H1 (cell line): Measurements from ENCODE around the gene MYO1A. TPM values are rescaled to one million over a fixed set of nuclear protein-coding genes. Genes with fewer than 3 reads are reported as not detected.

Experiments
- CTCF ChIA-PET: fragments of 300-600 bp; sonication (Branson Sonifier 250); formaldehyde crosslinking; loops from one replicate; lab custom pipeline; 2021; ENCODE audit not compliant: partially characterized antibody; lab: Charles Lee
- POLR2A ChIA-PET: fragments of 300-600 bp; sonication (Branson Sonifier 250); formaldehyde crosslinking; loops from one replicate; lab custom pipeline; 2021; ENCODE audit warnings: inconsistent platforms; ENCODE audit not compliant: partially characterized antibody; lab: Charles Lee
- DNase-seq, 2 experiments: peaks; one replicate each; pipeline versions ENCODE4 v3.0.0 to v3.0.0-alpha.2; 2010 to 2022; ENCODE audit warnings: low spot score in 2 of 2, low read depth in 1 of 2, mixed read lengths in 1 of 2
- FAIRE-seq: peaks from 2 replicates; lab custom pipeline; 2011; peaks lifted over from hg19 to GRCh38; lab: Jason Lieb, UNC
- H2AFZ ChIP-seq: 2 replicates; pipeline ENCODE4 v1.8.1; 2012; ENCODE audit warnings: low read length, inconsistent platforms
- H2AK5ac ChIP-seq: 2 replicates; pipeline ENCODE4 v1.6.1; 2013; ENCODE audit warnings: low read depth, low read length
- H2BK120ac ChIP-seq: replicated peaks from 2 replicates; pipeline ENCODE3; 2013; ENCODE audit warnings: low read depth, low read length, inconsistent platforms
- H2BK12ac ChIP-seq: 2 replicates; pipeline ENCODE4 v1.6.1; 2013; ENCODE audit warnings: low read depth, low read length
- H2BK15ac ChIP-seq: 2 replicates; pipeline ENCODE4 v1.6.1; 2013; ENCODE audit warnings: low read length
- H2BK20ac ChIP-seq: 2 replicates; pipeline ENCODE4 v1.6.1; 2013; ENCODE audit warnings: low read length
- H2BK5ac ChIP-seq: 2 replicates; pipeline ENCODE4 v1.6.1; 2013; ENCODE audit warnings: low read depth, low read length
- H3K14ac ChIP-seq: 2 replicates; pipeline ENCODE4 v1.6.1; 2013; ENCODE audit warnings: inconsistent platforms; ENCODE audit not compliant: insufficient read length
- H3K18ac ChIP-seq: 2 replicates; pipeline ENCODE4 v1.6.1; 2013; ENCODE audit warnings: low read length; ENCODE audit errors: extremely low read depth
- H3K23ac ChIP-seq: 2 replicates; pipeline ENCODE4 v1.6.1; 2013; ENCODE audit warnings: inconsistent platforms; ENCODE audit not compliant: insufficient read length
- H3K23me2 ChIP-seq: 2 replicates; pipeline ENCODE4 v1.6.1; 2013; ENCODE audit warnings: low read depth, low read length
- H3K27ac ChIP-seq: 2 replicates; pipeline ENCODE4 v1.6.1; 2011; ENCODE audit warnings: low read depth, low read length, inconsistent platforms
- H3K27me3 ChIP-seq, 4 experiments: replicated peaks in 1 of 4; 1 replicate in 1 of 4; 2 replicates in 3 of 4; pipeline versions ENCODE4 v1.6.1 to v1.8.1; 2011 to 2013; ENCODE audit warnings: low read length in 3 of 4, mild to moderate bottlenecking in 3 of 4, inconsistent platforms in 2 of 4, mixed read lengths in 2 of 4, moderate library complexity in 1 of 4; ENCODE audit not compliant: control insufficient read depth in 3 of 4, insufficient read depth in 3 of 4; ENCODE audit errors: extremely low read depth in 1 of 4
- H3K36me3 ChIP-seq, 4 experiments: 2 replicates each; pipeline versions ENCODE4 v1.6.1 to v1.8.1; 2011 to 2013; ENCODE audit warnings: mild to moderate bottlenecking in 4 of 4, low read length in 3 of 4, moderate library complexity in 2 of 4, control low read depth in 1 of 4, inconsistent platforms in 1 of 4; ENCODE audit not compliant: insufficient read depth in 4 of 4, control insufficient read depth in 2 of 4
- H3K4ac ChIP-seq: replicated peaks from 2 replicates; pipeline ENCODE3; 2013; ENCODE audit warnings: low read length, low read depth, mixed read lengths, inconsistent platforms; ENCODE audit not compliant: insufficient read length
- H3K4me1 ChIP-seq, 4 experiments: replicated peaks in 1 of 4; 1 replicate in 1 of 4; 2 replicates in 3 of 4; pipeline versions ENCODE4 v1.6.1 to v1.8.1; 2011 to 2013; ENCODE audit warnings: low read length in 3 of 4, inconsistent platforms in 2 of 4, mixed read lengths in 1 of 4; ENCODE audit not compliant: insufficient read depth in 4 of 4, control insufficient read depth in 3 of 4
- H3K4me2 ChIP-seq, 2 experiments: 2 replicates each; pipeline versions ENCODE4 v1.6.1 to v1.8.1; 2011 to 2013; ENCODE audit warnings: low read depth in 2 of 2, low read length in 2 of 2, control low read depth in 1 of 2, inconsistent platforms in 1 of 2, mild to moderate bottlenecking in 1 of 2; ENCODE audit not compliant: insufficient read depth in 1 of 2
- H3K4me3 ChIP-seq, 4 experiments: fragments of 200-600, 300-600 bp in 1 of 4; sonication (generic), shearing (Covaris generic), sonication (Bioruptor Twin) in 1 of 4; 2 replicates each; pipeline versions ENCODE4 v1.5.1 to v1.8.1; 2011 to 2016; ENCODE audit warnings: low read length in 4 of 4, low read depth in 3 of 4, control low read depth in 2 of 4, inconsistent platforms in 2 of 4, mild to moderate bottlenecking in 2 of 4, mixed read lengths in 1 of 4, moderate library complexity in 1 of 4; ENCODE audit not compliant: insufficient read depth in 2 of 4; ENCODE audit errors: extremely low read depth in 1 of 4
- H3K56ac ChIP-seq: replicated peaks from 2 replicates; pipeline ENCODE3; 2013; ENCODE audit warnings: low read depth, mild to moderate bottlenecking, mixed read lengths, low read length, inconsistent platforms; ENCODE audit not compliant: insufficient read length
- H3K79me1 ChIP-seq: 2 replicates; pipeline ENCODE4 v1.6.1; 2013; ENCODE audit warnings: low read depth, low read length, control low read depth
- H3K79me2 ChIP-seq, 2 experiments: 2 replicates each; pipeline versions ENCODE4 v1.6.1 to v1.8.1; 2012 to 2013; ENCODE audit warnings: low read length in 2 of 2, mild to moderate bottlenecking in 2 of 2, inconsistent platforms in 1 of 2; ENCODE audit not compliant: insufficient read depth in 2 of 2, control insufficient read depth in 1 of 2
- H3K9ac ChIP-seq, 4 experiments: replicated peaks in 1 of 4; 1 replicate in 1 of 4; 2 replicates in 3 of 4; pipeline versions ENCODE4 v1.6.1 to v1.8.1; 2011 to 2013; ENCODE audit warnings: low read depth in 3 of 4, low read length in 3 of 4, control low read depth in 2 of 4, mild to moderate bottlenecking in 2 of 4, moderate library complexity in 2 of 4, inconsistent platforms in 1 of 4; ENCODE audit errors: extremely low read depth in 1 of 4
- H3K9me3 ChIP-seq, 2 experiments: 2 replicates each; pipeline versions ENCODE4 v1.6.1 to v1.8.1; 2012 to 2013; ENCODE audit warnings: mild to moderate bottlenecking in 2 of 2, moderate library complexity in 2 of 2, control low read depth in 1 of 2, inconsistent platforms in 1 of 2, low read depth in 1 of 2, low read length in 1 of 2, mixed read lengths in 1 of 2; ENCODE audit not compliant: insufficient read depth in 2 of 2
- H4K20me1 ChIP-seq, 2 experiments: replicated peaks in 1 of 2; 2 replicates each; pipeline versions ENCODE3 to v1.8.1; 2011 to 2013; ENCODE audit warnings: inconsistent platforms in 2 of 2, low read length in 2 of 2, mild to moderate bottlenecking in 1 of 2; ENCODE audit not compliant: insufficient read depth in 2 of 2, control insufficient read depth in 1 of 2
- H4K5ac ChIP-seq: 2 replicates; pipeline ENCODE4 v1.6.1; 2013; ENCODE audit warnings: low read length, low read depth, mixed read lengths, inconsistent platforms; ENCODE audit not compliant: insufficient read length
- H4K8ac ChIP-seq: 2 replicates; pipeline ENCODE4 v1.8.0; 2013; ENCODE audit warnings: mild to moderate bottlenecking, moderate library complexity, low read length, inconsistent platforms; ENCODE audit not compliant: insufficient read depth; ENCODE audit errors: extremely low read depth
- H4K91ac ChIP-seq: replicated peaks from 2 replicates; pipeline ENCODE3; 2013; ENCODE audit warnings: low read length, mixed read lengths, inconsistent platforms; ENCODE audit not compliant: insufficient read length
- BCL11A ChIP-seq, 2 experiments: IDR thresholded peaks; one replicate each; pipeline ENCODE4 v1.6.1; 2011; ENCODE audit warnings: low read depth in 2 of 2, low read length in 2 of 2, mild to moderate bottlenecking in 2 of 2
- CEBPB ChIP-seq: IDR thresholded peaks from 2 replicates; pipeline ENCODE4 v1.6.1; 2012; ENCODE audit warnings: low read depth, low read length
- GTF2F1 ChIP-seq: IDR thresholded peaks from 2 replicates; pipeline ENCODE4 v1.6.1; 2012; ENCODE audit warnings: low read depth, low read length, improper control_type of control experiment, borderline replicate concordance
- HDAC6 ChIP-seq: IDR thresholded peaks from one replicate; pipeline ENCODE4 v1.7.1; 2012; ENCODE audit warnings: low read depth, mild to moderate bottlenecking, inconsistent platforms, low read length, moderate library complexity
- POLR2AphosphoS5 ChIP-seq: IDR thresholded peaks from 2 replicates; pipeline ENCODE4 v1.6.1; 2011; ENCODE audit warnings: low read depth, low read length
- RBBP5 ChIP-seq: IDR thresholded peaks from 2 replicates; pipeline ENCODE4 v1.7.1; 2012; ENCODE audit warnings: low read depth, mild to moderate bottlenecking, inconsistent platforms, low read length, moderate library complexity, borderline replicate concordance
- RFX5 ChIP-seq: IDR thresholded peaks from 2 replicates; pipeline ENCODE4 v1.6.1; 2011; ENCODE audit warnings: low read depth, low read length, improper control_type of control experiment, borderline replicate concordance
- TAF1 ChIP-seq: IDR thresholded peaks from 2 replicates; pipeline ENCODE4 v1.6.1; 2011; ENCODE audit warnings: mild to moderate bottlenecking, low read depth, low read length
- TCF12 ChIP-seq: IDR thresholded peaks from 2 replicates; pipeline ENCODE4 v1.6.1; 2011; ENCODE audit warnings: low read depth, mild to moderate bottlenecking, low read length
- YY1 ChIP-seq: IDR thresholded peaks from 2 replicates; pipeline ENCODE4 v1.6.1; 2011; ENCODE audit warnings: low read depth, mild to moderate bottlenecking, low read length
- WGBS, 2 experiments: shearing (Covaris generic) in 1 of 2; methylation state at CpG; one replicate each; pipeline versions ENCODE4 v1.1.6 to v1.1.7; 2013 to 2015; ENCODE audit warnings: low lambda C conversion rate in 2 of 2, mixed read lengths in 2 of 2, inconsistent platforms in 1 of 2, low coverage in 1 of 2, missing lambda C conversion rate in 1 of 2; ENCODE audit not compliant: insufficient replicate concordance in 2 of 2, insufficient coverage in 1 of 2, insufficient read length in 1 of 2; ENCODE audit errors: extremely low coverage in 1 of 2, missing lambda C conversion rate in 1 of 2; 5-methylcytosine and 5-hydroxymethylcytosine counted together
- polyA plus RNA-seq, 7 experiments: library from polyadenylated mRNA; depleted of rRNA in 3 of 7; stranded (reverse) in 5 of 7; unstranded in 2 of 7; fragments of >200 nt in 5 of 7; fragments of 200-250 nt in 2 of 7; gene quantifications; 1 replicate in 5 of 7; 2 replicates in 1 of 7; 4 replicates in 1 of 7; pipeline versions ENCODE4 v1.2.1 to v1.2.3, GENCODE V29; 2011 to 2013; ENCODE audit warnings: missing spikeins in 2 of 7, mixed read lengths in 2 of 7
- total RNA-seq: library from RNA; stranded (reverse); fragmentation: NEBNext Ultra II Directional; extraction: Animal tissue kit (Norgen Biotek cat#: 25700); gene quantifications from 2 replicates; pipeline ENCODE4 v1.2.1, GENCODE V29; 2021
- TF ChIP-seq, protein P1 (sequence below): IDR thresholded peaks from 2 replicates; pipeline ENCODE4 v1.6.1; 2012; ENCODE audit warnings: inconsistent platforms

MYO1A gene
- total and polyA plus RNA-seq, 2 of the 8 experiments (the other 6 are each of a cell fraction or from before 2014, with no cell fraction given), result 0.54 to 0.77 TPM

DNA sequence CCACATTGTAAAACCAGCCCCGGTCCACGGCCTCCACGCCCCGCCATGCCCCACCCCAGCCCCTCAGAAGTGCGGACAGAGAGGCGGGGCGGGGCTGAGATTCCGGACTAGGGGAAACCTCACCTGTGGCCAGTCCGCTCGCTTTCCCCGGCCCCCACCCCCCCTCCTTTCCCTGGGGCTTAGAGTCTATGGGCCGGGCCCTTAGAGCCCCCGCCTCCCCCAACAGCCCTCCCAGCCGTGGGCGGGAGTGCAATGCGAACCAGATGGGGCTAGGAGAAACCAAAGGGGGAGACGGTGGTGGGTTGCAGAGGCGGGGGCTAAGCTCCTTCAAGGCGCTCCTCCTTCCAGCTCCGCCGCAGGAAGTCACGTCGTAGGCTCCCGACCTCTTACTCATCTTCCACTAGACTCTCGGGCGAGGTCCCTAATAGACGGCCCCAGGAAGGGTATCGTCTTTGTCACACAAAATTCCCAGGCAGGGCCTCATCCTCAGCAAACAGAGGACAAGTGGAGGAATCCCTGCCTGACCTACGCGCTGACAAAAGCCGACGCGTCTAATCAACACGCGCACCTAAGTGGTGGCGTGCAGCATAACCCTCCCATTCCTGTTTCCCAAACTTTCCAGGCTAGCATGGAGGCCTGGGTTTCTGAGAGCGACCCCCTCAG lies 37.9 kb upstream of the MYO1A start:
- Histone ChIP-seq H3K4ac (peak overlapping the region; percentile 69), H2AFZ (no peak overlapping the region), H3K27me3 (no peaks in the 10 kb centered on the region), H4K91ac (peak overlapping the region; percentile 98), H2BK5ac (peak overlapping the region; percentile 96), H3K9me3 (no peaks in the 10 kb centered on the region), H2BK15ac (no peak overlapping the region), H3K79me2 (peaks cover 0 to 18% of the 10 kb centered on the region in 2 experiments; a peak in 1 of 4 replicates), H3K79me1 (peaks cover 4% of the 10 kb centered on the region; the same call in 1 of the 2 replicates), H2BK20ac (peak overlapping the region; percentile 90; the same call in 1 of the 2 replicates), H4K5ac (peak overlapping the region; percentile 95), H3K9ac (peak overlapping the region in 3 of 4 experiments; percentile 74 to 75 (median 75); a peak in 6 of 7 replicates), H2BK120ac (peak overlapping the region; percentile 94), H2BK12ac (peak overlapping the region; percentile 94; the same call in 1 of the 2 replicates), H3K4me2 (peak overlapping the region; percentile 81 to 89), H4K20me1 (peaks cover 2 to 11% of the 10 kb centered on the region in 2 experiments), H3K4me1 (peaks cover 0 to 20% (median 11%) of the 10 kb centered on the region in 4 experiments; a peak in 6 of 7 replicates), H3K18ac (peak overlapping the region; percentile 97), H3K23ac (no peak overlapping the region), H3K56ac (peak overlapping the region; percentile 94), H4K8ac (peak overlapping the region; percentile 93), H3K23me2 (peaks cover 25% of the 10 kb centered on the region), H3K36me3 (peaks cover 8 to 16% (median 11%) of the 10 kb centered on the region in 4 experiments; a peak in 6 of 8 replicates), H3K4me3 (peak overlapping the region; percentile 45 to 79 (median 62)), H3K14ac (no peak overlapping the region), H2AK5ac (peak overlapping the region; percentile 30; the same call in 1 of the 2 replicates), H3K27ac (peak overlapping the region; percentile 84)
- FAIRE-seq, result no peak
- CTCF ChIA-PET, result interaction anchor here (1.2 to 14.0 kb wide), 6 partner anchors 16 to 139 kb away, joined by 3 to 325 read pairs (median 4); partner anchors contain the start of genes STAT6 and TAC3
- DNase-seq, result peak in 1 of 2 experiments; percentile 85
- POLR2A ChIA-PET, result interaction anchor here (0.5 to 16.5 kb wide), 10 partner anchors 9 to 372 kb away, joined by 3 to 352 read pairs (median 7); partner anchors contain the start of genes GLI1, NEMP1, STAT6 and TAC3
- 2% methylated on average over 33 of the region's 37 CpGs; no CpG with 5 or more reads in 1 of the 2 experiments for WGBS, 2 experiments
- TF ChIP-seq TAF1, result peak; percentile 42; the same call in 1 of the 2 replicates
- TF ChIP-seq, protein P1, sequence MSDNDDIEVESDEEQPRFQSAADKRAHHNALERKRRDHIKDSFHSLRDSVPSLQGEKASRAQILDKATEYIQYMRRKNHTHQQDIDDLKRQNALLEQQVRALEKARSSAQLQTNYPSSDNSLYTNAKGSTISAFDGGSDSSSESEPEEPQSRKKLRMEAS, result peak; percentile 5; the same call in 1 of the 2 replicates
- no peak for TF ChIP-seq RBBP5
- TF ChIP-seq TCF12, result no peak
- TF ChIP-seq RFX5, result no peak
- TF ChIP-seq POLR2AphosphoS5, result 0 out of 2 replicates have a peak, but pooled peaks have one; percentile 48
- TF ChIP-seq CEBPB, result no peak
- no peak for TF ChIP-seq HDAC6
- TF ChIP-seq GTF2F1, result no peak
- no peak for TF ChIP-seq BCL11A (IDR thresholded peaks at IDR 0.05; ENCODE audit: low read depth in 2 of 2, low read length in 2 of 2)
- TF ChIP-seq YY1, result no peak
